CD8-positive, alpha-beta memory T cell (primary cell): ENCODE measurements around the gene SDSL. TPM values are rescaled to one million over a fixed set of nuclear protein-coding genes. Genes with fewer than 3 reads are reported as not detected.
A peak's percentile ranks its signal among the peaks of the same experiment; 100 is the strongest.

ENCODE experiments used
- CTCF ChIA-PET: fragments of 350-600 bp; sonication (Branson Sonifier 250); formaldehyde crosslinking; loops from one replicate; lab custom pipeline; 2021; ENCODE audit warnings: antibody characterized with exemption; lab: Charles Lee
- POLR2A ChIA-PET: fragments of 350-600 bp; sonication (Branson Sonifier 250); formaldehyde crosslinking; loops from one replicate; lab custom pipeline; 2021; ENCODE audit warnings: antibody characterized with exemption; lab: Charles Lee
- DNase-seq, 5 donors: peaks; one replicate each; pipeline versions ENCODE4 v3.0.0 to v3.0.0-alpha.2; 2020 to 2022; ENCODE audit warnings: mixed read lengths in 1 of 5
- H3K27ac ChIP-seq: one replicate; pipeline ENCODE4 v1.7.0; 2013; ENCODE audit warnings: low read depth, mild to moderate bottlenecking, low read length, moderate library complexity
- H3K27me3 ChIP-seq: 2 replicates; pipeline ENCODE4 v1.7.0; 2013; ENCODE audit warnings: low read length, mild to moderate bottlenecking; ENCODE audit not compliant: insufficient read depth, poor library complexity, severe bottlenecking
- H3K36me3 ChIP-seq: 2 replicates; pipeline ENCODE4 v1.7.0; 2013; ENCODE audit warnings: mild to moderate bottlenecking, low read length, moderate library complexity; ENCODE audit not compliant: insufficient read depth
- H3K4me1 ChIP-seq: 2 replicates; pipeline ENCODE4 v1.7.0; 2013; ENCODE audit warnings: mild to moderate bottlenecking, low read length, moderate library complexity; ENCODE audit not compliant: insufficient read depth
- H3K4me3 ChIP-seq: 2 replicates; pipeline ENCODE4 v1.7.0; 2013; ENCODE audit warnings: mild to moderate bottlenecking, low read length
- H3K9me3 ChIP-seq: 2 replicates; pipeline ENCODE4 v1.7.0; 2013; ENCODE audit warnings: mild to moderate bottlenecking, low read length
- H3K27ac Mint-ChIP-seq, 8 donors: one replicate each; pipeline ENCODE4 v1.8.0; 2020 to 2021; ENCODE audit warnings: mixed read lengths in 8 of 8, mild to moderate bottlenecking in 6 of 8, inconsistent platforms in 3 of 8, moderate library complexity in 3 of 8
- H3K27me3 Mint-ChIP-seq, 2 donors: one replicate each; pipeline ENCODE4 v1.8.0; 2020 to 2021; ENCODE audit warnings: mixed read lengths in 2 of 2, mild to moderate bottlenecking in 1 of 2, moderate library complexity in 1 of 2
- H3K36me3 Mint-ChIP-seq, 3 donors: one replicate each; pipeline ENCODE4 v1.8.0; 2020 to 2021; ENCODE audit warnings: mixed read lengths in 3 of 3, inconsistent platforms in 1 of 3, mild to moderate bottlenecking in 1 of 3
- H3K4me1 Mint-ChIP-seq, 3 donors: one replicate each; pipeline ENCODE4 v1.8.0; 2020 to 2021; ENCODE audit warnings: mixed read lengths in 3 of 3, inconsistent platforms in 1 of 3, mild to moderate bottlenecking in 1 of 3
- H3K4me3 Mint-ChIP-seq, 7 donors: one replicate each; pipeline ENCODE4 v1.8.0; 2020 to 2021; ENCODE audit warnings: mixed read lengths in 7 of 7, mild to moderate bottlenecking in 6 of 7, moderate library complexity in 4 of 7, inconsistent platforms in 2 of 7
- H3K9me3 Mint-ChIP-seq, 5 donors: one replicate each; pipeline ENCODE4 v1.8.0; 2020 to 2022; ENCODE audit warnings: mixed read lengths in 5 of 5, mild to moderate bottlenecking in 3 of 5, moderate library complexity in 2 of 5, inconsistent platforms in 1 of 5
- polyA plus RNA-seq: library from polyadenylated mRNA; unstranded; fragments of 300-500 nt; fragmentation: Illumina TruSeq; gene quantifications from one replicate; pipeline ENCODE4 v1.2.3, GENCODE V29; 2021
- total RNA-seq, 2 experiments: library from RNA; stranded (reverse); gene quantifications; one replicate each; pipeline ENCODE4 v1.2.3, GENCODE V29; 2021

The SDSL gene
- total and polyA plus RNA-seq, 3 experiments from 2014 or later, result 0.20 to 0.24 TPM; not detected in 1

DNA sequence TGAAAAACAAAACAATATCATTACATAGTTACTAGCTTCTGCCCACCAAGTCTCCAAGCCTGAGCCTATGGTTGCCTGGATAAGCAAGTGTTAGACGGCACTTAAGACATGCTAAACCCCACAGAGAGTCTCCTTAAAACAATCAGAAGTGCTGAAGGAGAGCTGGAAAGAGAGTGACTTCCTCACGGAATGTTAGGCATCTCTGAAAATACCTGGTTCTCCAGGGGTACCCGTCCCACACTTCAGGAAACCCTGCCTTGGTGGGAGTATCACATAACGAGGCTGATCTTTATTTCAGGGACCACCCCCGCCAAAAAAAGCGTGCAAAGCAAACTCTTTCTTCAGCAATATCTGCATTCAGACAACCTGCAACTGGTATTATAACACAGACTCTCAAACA, 31.1 kb downstream of the SDSL start:
- H3K27ac Mint-ChIP-seq, result no peak overlapping the region
- peaks cover 3 to 30% of the 10 kb centered on the region in 2 donors for H3K27me3 Mint-ChIP-seq
- Histone ChIP-seq H3K4me1 (no peaks in the 10 kb centered on the region), H3K27ac (no peak overlapping the region), H3K9me3 (no peaks in the 10 kb centered on the region), H3K27me3 (peaks cover 6% of the 10 kb centered on the region), H3K4me3 (no peak overlapping the region), H3K36me3 (no peaks in the 10 kb centered on the region)
- ChIA-PET CTCF (interaction anchor here (2.0 kb wide), 1 partner anchor 9 kb away, joined by 5 read pairs; no protein-coding TSS in a partner anchor), POLR2A (no interaction called here)
- no peaks in the 10 kb centered on the region for H3K36me3 Mint-ChIP-seq
- no peaks in the 10 kb centered on the region for H3K4me1 Mint-ChIP-seq
- no peaks in the 10 kb centered on the region for H3K9me3 Mint-ChIP-seq
- no peak for DNase-seq
- no peak overlapping the region for H3K4me3 Mint-ChIP-seq

DNA sequence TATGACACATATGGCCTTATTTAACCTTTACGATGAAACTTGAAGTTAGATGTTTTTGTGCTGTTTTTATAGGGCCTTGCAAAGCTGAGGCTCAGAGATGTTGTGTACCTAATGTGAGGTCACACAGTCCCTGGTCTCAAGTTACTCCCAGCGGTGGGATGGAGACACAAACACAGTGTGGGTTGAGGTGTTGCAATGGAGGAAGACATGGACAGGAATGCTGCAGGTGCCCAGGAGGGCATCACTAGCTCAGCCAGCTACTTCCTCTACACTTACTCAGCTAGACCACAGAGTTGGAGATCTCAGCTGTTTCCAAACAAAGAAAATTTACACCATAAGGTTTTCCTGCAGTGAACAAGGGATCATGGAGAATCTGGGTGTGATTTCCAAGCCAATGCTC, 34.0 kb downstream of the SDSL start:
- ChIA-PET CTCF (no interaction called here), POLR2A (no interaction called here)
- Mint-ChIP-seq H3K27ac (no peak overlapping the region), H3K27me3 (peaks cover 12 to 47% of the 10 kb centered on the region in 2 donors), H3K4me3 (no peak overlapping the region), H3K9me3 (no peaks in the 10 kb centered on the region), H3K4me1 (no peaks in the 10 kb centered on the region), H3K36me3 (no peaks in the 10 kb centered on the region)
- H3K27ac ChIP-seq, result no peak overlapping the region
- DNase-seq, result no peak
- H3K4me1 ChIP-seq, result no peaks in the 10 kb centered on the region
- H3K4me3 ChIP-seq, result no peak overlapping the region
- no peaks in the 10 kb centered on the region for H3K36me3 ChIP-seq
- H3K27me3 ChIP-seq, result peaks cover 11% of the 10 kb centered on the region
- no peaks in the 10 kb centered on the region for H3K9me3 ChIP-seq

DNA sequence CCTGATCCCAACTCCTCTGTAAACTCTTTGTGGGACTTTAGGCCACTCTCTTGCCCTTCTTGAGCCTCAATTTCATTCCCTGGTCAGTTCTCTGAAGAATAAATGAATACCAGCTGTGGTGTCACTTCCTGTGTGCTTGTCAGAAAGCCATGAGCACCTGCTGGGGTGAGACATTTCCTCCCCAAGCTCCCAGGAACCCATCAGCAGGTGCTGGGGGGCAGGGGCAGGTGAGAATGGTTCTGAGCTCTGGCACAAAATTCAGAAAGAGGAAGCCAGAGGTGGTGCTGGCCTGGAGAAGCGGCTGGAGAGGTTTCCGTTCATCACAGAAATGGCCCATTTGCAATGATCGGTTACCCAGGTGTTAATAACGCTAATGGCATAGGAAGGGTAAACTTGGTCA, 34.6 kb downstream of the SDSL start:
- peaks cover 2 to 4% (median 3%) of the 10 kb centered on the region in 3 donors for H3K4me1 Mint-ChIP-seq
- H3K36me3 Mint-ChIP-seq, result no peaks in the 10 kb centered on the region
- POLR2A ChIA-PET, result no interaction called here
- no peak overlapping the region for H3K4me3 Mint-ChIP-seq
- CTCF ChIA-PET, result no interaction called here
- Histone ChIP-seq H3K36me3 (no peaks in the 10 kb centered on the region), H3K27ac (no peak overlapping the region), H3K4me1 (no peaks in the 10 kb centered on the region), H3K4me3 (no peak overlapping the region), H3K9me3 (no peaks in the 10 kb centered on the region), H3K27me3 (peaks cover 11% of the 10 kb centered on the region)
- no peaks in the 10 kb centered on the region for H3K9me3 Mint-ChIP-seq
- no peak for DNase-seq
- H3K27me3 Mint-ChIP-seq, result peaks cover 18 to 51% of the 10 kb centered on the region in 2 donors
- H3K27ac Mint-ChIP-seq, result no peak overlapping the region

DNA sequence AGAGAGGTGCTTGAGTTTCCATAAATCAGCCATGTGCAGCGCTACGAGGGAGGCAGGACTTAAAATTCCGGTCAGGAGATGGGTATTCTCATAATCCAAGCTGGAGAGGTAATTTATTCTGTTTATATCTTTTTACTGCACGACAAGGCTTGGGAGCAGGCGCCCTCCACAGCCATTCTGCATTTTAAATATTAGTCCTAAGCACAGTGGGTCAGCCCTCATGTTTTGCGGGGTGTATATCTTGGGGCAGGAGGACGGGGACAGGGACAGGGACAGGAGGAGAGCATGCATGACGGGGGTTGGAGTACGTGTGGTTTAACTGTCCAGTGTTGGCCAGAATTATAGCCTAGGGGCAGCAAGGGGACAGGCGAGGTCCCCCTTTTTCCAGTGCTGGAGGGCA, 35.0 kb downstream of the SDSL start:
- H3K9me3 ChIP-seq, result no peaks in the 10 kb centered on the region
- H3K4me3 ChIP-seq, result no peak overlapping the region
- H3K36me3 ChIP-seq, result no peaks in the 10 kb centered on the region
- Mint-ChIP-seq H3K4me1 (peaks cover 2 to 5% (median 4%) of the 10 kb centered on the region in 3 donors), H3K27ac (no peak overlapping the region), H3K27me3 (peaks cover 18 to 55% of the 10 kb centered on the region in 2 donors), H3K36me3 (no peaks in the 10 kb centered on the region), H3K9me3 (peaks cover 0 to 3% (median 0%) of the 10 kb centered on the region in 5 donors), H3K4me3 (no peak overlapping the region)
- no peak overlapping the region for H3K27ac ChIP-seq
- H3K27me3 ChIP-seq, result peaks cover 11% of the 10 kb centered on the region
- H3K4me1 ChIP-seq, result no peaks in the 10 kb centered on the region
- ChIA-PET CTCF (no interaction called here), POLR2A (no interaction called here)
- no peak for DNase-seq

DNA sequence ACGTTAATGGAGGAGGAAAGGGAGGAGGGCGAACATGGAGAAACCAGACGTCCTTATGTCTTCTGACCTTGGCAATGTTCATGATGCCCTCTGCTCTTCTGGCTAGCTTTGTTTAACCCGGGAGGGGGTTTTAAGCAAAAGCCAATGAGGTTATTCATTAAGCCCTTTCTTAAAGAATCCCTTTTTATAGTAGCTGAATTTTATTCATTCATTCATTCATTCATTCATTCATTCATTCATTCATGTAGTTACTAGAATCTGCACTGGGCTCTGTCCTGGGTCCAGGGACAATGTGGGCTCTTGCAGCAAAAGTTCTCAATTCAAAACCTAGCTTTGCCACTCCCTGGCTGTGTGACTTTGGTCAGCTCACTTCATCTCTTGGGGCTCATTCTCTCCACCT, 35.5 kb downstream of the SDSL start:
- ChIA-PET CTCF (no interaction called here), POLR2A (no interaction called here)
- no peaks in the 10 kb centered on the region for H3K4me1 ChIP-seq
- no peaks in the 10 kb centered on the region for H3K36me3 ChIP-seq
- no peak overlapping the region for H3K27ac ChIP-seq
- Mint-ChIP-seq H3K4me3 (no peak overlapping the region), H3K9me3 (peaks cover 0 to 3% (median 0%) of the 10 kb centered on the region in 5 donors), H3K27me3 (peaks cover 22 to 60% of the 10 kb centered on the region in 2 donors), H3K4me1 (peaks cover 5 to 8% (median 8%) of the 10 kb centered on the region in 3 donors), H3K36me3 (peaks cover 0 to 1% (median 0%) of the 10 kb centered on the region in 3 donors), H3K27ac (no peak overlapping the region)
- no peak for DNase-seq
- H3K9me3 ChIP-seq, result no peaks in the 10 kb centered on the region
- H3K27me3 ChIP-seq, result peaks cover 11% of the 10 kb centered on the region
- no peak overlapping the region for H3K4me3 ChIP-seq

DNA sequence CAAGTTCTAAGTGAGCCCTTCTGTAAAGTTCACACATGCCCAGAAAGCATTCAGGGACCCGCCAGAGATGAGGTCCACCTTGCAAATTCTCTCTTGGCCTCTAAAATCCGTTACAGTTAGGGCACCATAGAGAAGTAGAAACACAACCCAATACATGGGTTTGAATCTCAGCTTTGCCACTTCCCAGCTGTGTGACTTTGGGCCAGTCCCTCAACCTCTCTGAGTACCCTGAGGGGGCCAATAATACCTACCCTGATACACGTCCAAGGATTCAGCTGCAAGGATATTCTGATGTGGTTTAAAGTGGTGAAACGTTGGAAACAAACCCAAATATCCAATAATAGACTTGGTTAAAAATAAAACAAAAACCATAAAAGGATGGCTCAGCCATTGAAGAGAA, 37.8 kb downstream of the SDSL start:
- H3K4me3 Mint-ChIP-seq, result no peak overlapping the region
- H3K9me3 Mint-ChIP-seq, result peaks cover 0 to 6% (median 0%) of the 10 kb centered on the region in 5 donors
- peaks cover 15 to 25% (median 17%) of the 10 kb centered on the region in 3 donors for H3K4me1 Mint-ChIP-seq
- Histone ChIP-seq H3K9me3 (no peaks in the 10 kb centered on the region), H3K27ac (no peak overlapping the region), H3K4me1 (peaks cover 13% of the 10 kb centered on the region), H3K4me3 (no peak overlapping the region), H3K36me3 (no peaks in the 10 kb centered on the region), H3K27me3 (peaks cover 25% of the 10 kb centered on the region)
- POLR2A ChIA-PET, result no interaction called here
- peaks cover 0 to 3% (median 0%) of the 10 kb centered on the region in 3 donors for H3K36me3 Mint-ChIP-seq
- DNase-seq, result no peak
- H3K27me3 Mint-ChIP-seq, result peaks cover 36 to 72% of the 10 kb centered on the region in 2 donors
- H3K27ac Mint-ChIP-seq, result no peak overlapping the region
- CTCF ChIA-PET, result no interaction called here

DNA sequence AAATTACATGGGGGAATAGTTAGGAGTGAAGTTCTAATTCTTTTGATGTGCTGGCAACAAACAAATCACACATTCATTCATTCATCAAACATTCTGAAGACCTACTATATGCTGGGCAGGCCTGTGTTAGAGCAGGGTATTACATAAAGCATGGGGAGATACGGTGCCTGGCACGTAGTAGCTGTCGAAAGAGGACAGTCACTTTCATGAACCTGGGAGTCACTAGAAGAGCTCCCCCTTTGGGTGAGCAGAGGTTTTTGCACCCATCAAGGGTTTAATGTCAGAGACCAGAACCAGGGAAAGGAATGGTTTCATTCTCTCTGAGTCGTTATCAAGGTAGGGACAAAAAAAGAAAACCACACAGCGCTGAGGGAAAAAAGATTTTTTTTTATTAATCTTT, 39.5 kb downstream of the SDSL start:
- Histone ChIP-seq H3K36me3 (no peaks in the 10 kb centered on the region), H3K4me3 (no peak overlapping the region), H3K27me3 (peaks cover 30% of the 10 kb centered on the region), H3K4me1 (peaks cover 13% of the 10 kb centered on the region), H3K27ac (no peak overlapping the region), H3K9me3 (no peaks in the 10 kb centered on the region)
- ChIA-PET CTCF (interaction anchor here (0.6 to 1.7 kb wide), 3 partner anchors 9 to 19 kb away, joined by 3 to 5 read pairs (median 3); no protein-coding TSS in a partner anchor), POLR2A (no interaction called here)
- Mint-ChIP-seq H3K36me3 (peaks cover 0 to 3% (median 0%) of the 10 kb centered on the region in 3 donors), H3K4me1 (peaks cover 18 to 32% (median 19%) of the 10 kb centered on the region in 3 donors), H3K4me3 (peak overlapping the region in 5 of 7 donors; percentile 1 to 87 (median 8)), H3K27ac (no peak overlapping the region), H3K27me3 (peaks cover 47 to 78% of the 10 kb centered on the region in 2 donors), H3K9me3 (peaks cover 0 to 6% (median 0%) of the 10 kb centered on the region in 5 donors)
- DNase-seq, result no peak

DNA sequence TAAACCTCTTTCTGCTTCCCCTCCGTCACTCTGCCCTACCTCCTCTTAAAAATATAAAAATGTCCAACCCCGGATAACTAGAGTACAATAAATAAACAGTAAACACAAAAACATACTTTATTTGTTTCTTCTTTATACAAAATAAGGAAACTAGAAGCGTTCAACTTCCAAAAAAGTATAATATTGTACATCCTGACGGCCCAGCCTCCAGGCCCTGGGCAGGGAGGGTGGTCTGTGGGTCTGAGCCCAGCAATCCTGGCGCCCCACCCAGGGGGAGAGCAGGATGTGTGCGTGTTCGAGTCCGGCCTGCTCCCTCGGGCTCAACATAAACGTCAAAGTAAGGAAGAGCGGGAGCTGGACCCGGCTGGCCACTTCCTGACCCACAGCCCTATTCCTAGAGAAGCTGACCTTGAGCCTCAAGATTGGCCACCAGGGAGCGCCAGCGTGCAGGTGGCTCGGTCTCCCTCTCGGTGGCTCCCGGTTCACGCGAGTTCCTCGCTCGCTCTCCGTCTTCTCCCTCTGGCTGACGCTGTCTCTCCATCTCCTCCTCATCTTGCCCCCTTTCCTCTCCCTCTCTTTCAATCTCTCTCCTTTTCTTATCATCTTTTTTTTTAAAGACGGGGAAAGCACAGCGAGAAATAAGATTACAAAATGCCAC, 40.1 kb downstream of the SDSL start:
- no peak overlapping the region for H3K27ac ChIP-seq
- DNase-seq, result peak; percentile 39 to 71 (median 44)
- H3K27me3 ChIP-seq, result peaks cover 27% of the 10 kb centered on the region
- Mint-ChIP-seq H3K4me3 (peak overlapping the region; percentile 66 to 93 (median 87)), H3K36me3 (peaks cover 0 to 3% (median 0%) of the 10 kb centered on the region in 3 donors), H3K9me3 (peaks cover 0 to 6% (median 0%) of the 10 kb centered on the region in 5 donors), H3K27me3 (peaks cover 51 to 77% of the 10 kb centered on the region in 2 donors), H3K4me1 (peaks cover 22 to 36% (median 22%) of the 10 kb centered on the region in 3 donors), H3K27ac (peak overlapping the region in 1 of 8 donors; percentile 58)
- CTCF ChIA-PET, result interaction anchor here (0.6 to 1.7 kb wide), 3 partner anchors 10 to 19 kb away, joined by 3 to 5 read pairs (median 3); no protein-coding TSS in a partner anchor
- H3K4me3 ChIP-seq, result no peak overlapping the region
- H3K36me3 ChIP-seq, result no peaks in the 10 kb centered on the region
- no peaks in the 10 kb centered on the region for H3K9me3 ChIP-seq
- H3K4me1 ChIP-seq, result peaks cover 13% of the 10 kb centered on the region
- POLR2A ChIA-PET, result no interaction called here
